ENCODE measurements around the gene RXFP2. TPM values are rescaled to one million over a fixed set of nuclear protein-coding genes. Genes with fewer than 3 reads are reported as not detected.

The RXFP2 gene
- total RNA-seq, 1 donor from 2014 or later, result not detected

DNA sequence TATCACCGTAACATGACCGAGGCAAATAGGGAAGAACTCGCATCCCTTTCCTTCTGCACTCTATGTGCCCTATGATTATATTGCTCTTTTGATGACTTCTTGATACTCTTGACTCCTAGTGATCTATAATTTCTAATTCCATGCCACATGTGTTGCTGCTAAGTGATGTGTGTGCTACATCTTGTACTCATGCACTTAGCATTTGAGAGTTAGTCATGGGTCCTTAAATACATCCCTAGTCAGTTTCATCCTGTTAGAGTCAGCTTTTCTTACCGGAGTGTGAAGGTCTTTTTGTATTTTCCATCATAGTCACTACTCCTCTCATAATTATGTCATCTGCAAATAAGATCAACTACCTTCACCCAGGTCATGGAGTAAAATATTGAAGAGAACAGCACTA lies 30.2 kb downstream of the RXFP2 start:
- TF ChIP-seq EZH2phosphoT487 (IDR thresholded peaks at IDR 0.05) (no peak), EZH2 (IDR thresholded peaks at IDR 0.05) (no peak)
- TF ChIP-seq, protein P1, sequence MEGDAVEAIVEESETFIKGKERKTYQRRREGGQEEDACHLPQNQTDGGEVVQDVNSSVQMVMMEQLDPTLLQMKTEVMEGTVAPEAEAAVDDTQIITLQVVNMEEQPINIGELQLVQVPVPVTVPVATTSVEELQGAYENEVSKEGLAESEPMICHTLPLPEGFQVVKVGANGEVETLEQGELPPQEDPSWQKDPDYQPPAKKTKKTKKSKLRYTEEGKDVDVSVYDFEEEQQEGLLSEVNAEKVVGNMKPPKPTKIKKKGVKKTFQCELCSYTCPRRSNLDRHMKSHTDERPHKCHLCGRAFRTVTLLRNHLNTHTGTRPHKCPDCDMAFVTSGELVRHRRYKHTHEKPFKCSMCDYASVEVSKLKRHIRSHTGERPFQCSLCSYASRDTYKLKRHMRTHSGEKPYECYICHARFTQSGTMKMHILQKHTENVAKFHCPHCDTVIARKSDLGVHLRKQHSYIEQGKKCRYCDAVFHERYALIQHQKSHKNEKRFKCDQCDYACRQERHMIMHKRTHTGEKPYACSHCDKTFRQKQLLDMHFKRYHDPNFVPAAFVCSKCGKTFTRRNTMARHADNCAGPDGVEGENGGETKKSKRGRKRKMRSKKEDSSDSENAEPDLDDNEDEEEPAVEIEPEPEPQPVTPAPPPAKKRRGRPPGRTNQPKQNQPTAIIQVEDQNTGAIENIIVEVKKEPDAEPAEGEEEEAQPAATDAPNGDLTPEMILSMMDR (IDR thresholded peaks at IDR 0.05), result no peak
- Histone ChIP-seq H3K9me3 (ENCODE audit: low read depth) (no peaks in the 10 kb centered on the region), H3K27ac (no peak overlapping the region), H3F3A (ENCODE audit: low read depth) (no peaks in the 10 kb centered on the region), H3K4me1 (no peaks in the 10 kb centered on the region), H3K79me2 (ENCODE audit: low read depth) (no peaks in the 10 kb centered on the region), H3K36me3 (no peaks in the 10 kb centered on the region), H2AFZ (replicated peaks) (no peak overlapping the region), H3K27me3 (no peaks in the 10 kb centered on the region), H3K4me2 (no peak overlapping the region), H3K9ac (no peak overlapping the region), H3K4me3 (no peak overlapping the region), H4K20me1 (ENCODE audit: low read depth) (no peaks in the 10 kb centered on the region)
- Mint-ChIP-seq H3K4me1 (no peaks in the 10 kb centered on the region), H3K27me3 (ENCODE audit: insufficient read depth, low read depth) (no peaks in the 10 kb centered on the region), H3K36me3 (no peaks in the 10 kb centered on the region), H3K4me3 (no peak overlapping the region), H3K27ac (no peak overlapping the region), H3K9me3 (no peaks in the 10 kb centered on the region)
- no peak for DNase-seq (ENCODE audit: low spot score)

DNA sequence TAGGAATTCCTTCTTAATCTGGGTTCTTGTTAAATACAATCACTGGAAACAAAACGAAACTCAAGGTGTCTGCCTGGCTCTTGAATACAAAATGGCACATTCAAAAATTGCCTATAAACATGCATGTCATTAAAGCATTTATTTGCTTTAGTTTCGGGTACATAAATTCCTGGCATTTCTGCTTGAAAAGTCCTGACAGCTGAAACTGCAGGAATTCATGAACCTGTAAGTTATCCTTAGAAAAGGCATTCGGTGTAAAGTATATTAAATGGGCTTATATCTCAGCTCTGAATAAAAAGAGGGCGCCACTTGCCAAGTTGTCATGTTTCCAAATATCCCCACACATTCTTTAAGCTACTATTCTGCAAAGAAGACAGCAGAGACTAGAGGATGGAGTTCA lies 32.9 kb downstream of the RXFP2 start:
- Mint-ChIP-seq H3K4me1 (no peaks in the 10 kb centered on the region), H3K27ac (no peak overlapping the region), H3K36me3 (no peaks in the 10 kb centered on the region), H3K4me3 (no peak overlapping the region), H3K9me3 (no peaks in the 10 kb centered on the region), H3K27me3 (ENCODE audit: insufficient read depth, low read depth) (no peaks in the 10 kb centered on the region)
- no peak for DNase-seq (ENCODE audit: low spot score)
- Histone ChIP-seq H3K4me1 (no peaks in the 10 kb centered on the region), H2AFZ (replicated peaks) (no peak overlapping the region), H3F3A (ENCODE audit: low read depth) (no peaks in the 10 kb centered on the region), H3K9ac (no peak overlapping the region), H3K4me2 (no peak overlapping the region), H3K79me2 (ENCODE audit: low read depth) (no peaks in the 10 kb centered on the region), H3K9me3 (ENCODE audit: low read depth) (no peaks in the 10 kb centered on the region), H3K36me3 (no peaks in the 10 kb centered on the region), H3K4me3 (no peak overlapping the region), H4K20me1 (ENCODE audit: low read depth) (no peaks in the 10 kb centered on the region), H3K27me3 (no peaks in the 10 kb centered on the region), H3K27ac (no peak overlapping the region)
- TF ChIP-seq EZH2phosphoT487 (IDR thresholded peaks at IDR 0.05) (no peak), EZH2 (IDR thresholded peaks at IDR 0.05) (no peak)
- TF ChIP-seq, protein P1 (IDR thresholded peaks at IDR 0.05), result no peak

DNA sequence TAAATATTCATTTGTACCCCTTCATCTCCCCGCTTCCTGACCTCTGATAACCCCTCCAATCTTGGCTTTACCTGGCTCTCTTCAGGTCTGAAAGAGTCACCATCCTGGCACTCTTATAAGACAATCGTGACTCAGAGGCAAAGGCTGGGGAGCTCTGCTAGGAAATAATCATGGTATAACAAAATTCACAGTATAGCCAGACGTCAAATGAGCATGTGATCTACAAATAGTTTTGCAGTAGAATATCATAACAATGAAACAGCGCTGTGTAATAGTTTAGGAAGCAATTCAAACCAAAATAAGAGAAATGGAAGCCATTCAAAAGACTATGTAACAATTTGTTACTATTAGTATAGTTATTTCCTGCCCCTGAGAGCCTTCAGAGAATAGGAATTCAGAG lies 34.2 kb downstream of the RXFP2 start:
- Histone ChIP-seq H3K79me2 (ENCODE audit: low read depth) (no peaks in the 10 kb centered on the region), H3K4me3 (no peak overlapping the region), H4K20me1 (ENCODE audit: low read depth) (no peaks in the 10 kb centered on the region), H3K27me3 (no peaks in the 10 kb centered on the region), H3K9me3 (ENCODE audit: low read depth) (no peaks in the 10 kb centered on the region), H2AFZ (replicated peaks) (no peak overlapping the region), H3K4me1 (no peaks in the 10 kb centered on the region), H3K27ac (no peak overlapping the region), H3K4me2 (no peak overlapping the region), H3K36me3 (no peaks in the 10 kb centered on the region), H3F3A (ENCODE audit: low read depth) (no peaks in the 10 kb centered on the region), H3K9ac (no peak overlapping the region)
- Mint-ChIP-seq H3K9me3 (no peaks in the 10 kb centered on the region), H3K27me3 (ENCODE audit: insufficient read depth, low read depth) (no peaks in the 10 kb centered on the region), H3K27ac (no peak overlapping the region), H3K4me3 (no peak overlapping the region), H3K4me1 (no peaks in the 10 kb centered on the region), H3K36me3 (no peaks in the 10 kb centered on the region)
- DNase-seq (ENCODE audit: low spot score), result no peak
- TF ChIP-seq EZH2 (IDR thresholded peaks at IDR 0.05) (no peak), EZH2phosphoT487 (IDR thresholded peaks at IDR 0.05) (no peak)
- TF ChIP-seq, protein P1 (IDR thresholded peaks at IDR 0.05), result no peak
